Mammary epithelial cell (primary cell): Measurements from ENCODE around the gene ZFP36L1.

Experiments
- CTCF ChIP-seq, 2 donors: IDR thresholded peaks in 1 of 2; conservative IDR thresholded peaks in 1 of 2; 2 replicates each; pipeline ENCODE4 v1.5.1; 2011 to 2012; ENCODE audit warnings: inconsistent platforms in 2 of 2, low read length in 2 of 2, mild to moderate bottlenecking in 2 of 2, control low read depth in 1 of 2, low read depth in 1 of 2; ENCODE audit not compliant: insufficient read depth in 1 of 2; ENCODE audit errors: extremely low read depth in 1 of 2
- EZH2 ChIP-seq: IDR thresholded peaks from 2 replicates; pipeline ENCODE4 v1.6.1; 2012; ENCODE audit warnings: low read length, inconsistent platforms, borderline replicate concordance

- no peak for TF ChIP-seq CTCF (conservative IDR thresholded peaks at IDR 0.05 in 1 of 2, IDR thresholded peaks at IDR 0.05 in 1 of 2; ENCODE audit: extremely low read depth in 1 of 2, insufficient read depth in 1 of 2, low read depth in 1 of 2, low read length in 2 of 2)
- TF ChIP-seq EZH2: no peak
These were observed 43.2 kb upstream of the ZFP36L1 start for GRCh38 chr14:68836082-68836481.
